ENCODE results near the gene BAG5.

BAG5 gene

GRCh38 chr14:103537175-103537990, 25.1 kb downstream of the BAG5 start:
- TF ChIP-seq, protein P1, sequence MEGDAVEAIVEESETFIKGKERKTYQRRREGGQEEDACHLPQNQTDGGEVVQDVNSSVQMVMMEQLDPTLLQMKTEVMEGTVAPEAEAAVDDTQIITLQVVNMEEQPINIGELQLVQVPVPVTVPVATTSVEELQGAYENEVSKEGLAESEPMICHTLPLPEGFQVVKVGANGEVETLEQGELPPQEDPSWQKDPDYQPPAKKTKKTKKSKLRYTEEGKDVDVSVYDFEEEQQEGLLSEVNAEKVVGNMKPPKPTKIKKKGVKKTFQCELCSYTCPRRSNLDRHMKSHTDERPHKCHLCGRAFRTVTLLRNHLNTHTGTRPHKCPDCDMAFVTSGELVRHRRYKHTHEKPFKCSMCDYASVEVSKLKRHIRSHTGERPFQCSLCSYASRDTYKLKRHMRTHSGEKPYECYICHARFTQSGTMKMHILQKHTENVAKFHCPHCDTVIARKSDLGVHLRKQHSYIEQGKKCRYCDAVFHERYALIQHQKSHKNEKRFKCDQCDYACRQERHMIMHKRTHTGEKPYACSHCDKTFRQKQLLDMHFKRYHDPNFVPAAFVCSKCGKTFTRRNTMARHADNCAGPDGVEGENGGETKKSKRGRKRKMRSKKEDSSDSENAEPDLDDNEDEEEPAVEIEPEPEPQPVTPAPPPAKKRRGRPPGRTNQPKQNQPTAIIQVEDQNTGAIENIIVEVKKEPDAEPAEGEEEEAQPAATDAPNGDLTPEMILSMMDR (conservative IDR thresholded peaks at IDR 0.05; ENCODE audit: low read depth, low read length) = no peak
- H3K4me3 ChIP-seq (ENCODE audit: low read depth, low read length) = no peak overlapping the region
- DNase-seq (ENCODE audit: low read depth) = no peak

DNA sequence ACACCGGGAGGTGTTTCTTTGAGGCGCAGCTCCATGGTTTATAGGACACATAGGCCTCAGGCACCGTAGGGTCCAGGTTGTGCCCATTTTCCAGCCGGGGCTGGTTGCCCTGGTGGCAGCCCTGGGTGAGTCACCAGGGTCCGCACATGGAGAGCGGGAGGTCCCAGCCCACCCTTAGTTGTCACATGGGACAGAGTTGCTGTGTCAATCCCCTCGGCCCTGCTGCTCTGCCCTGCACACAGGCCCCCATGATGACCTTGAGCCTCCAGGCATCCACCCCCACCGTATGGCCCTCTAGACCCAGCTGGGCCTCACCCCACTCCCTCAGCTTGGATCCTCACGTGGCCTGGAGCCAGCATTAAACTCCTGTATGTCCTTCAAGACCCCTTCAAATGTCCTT, 25.8 kb downstream of the BAG5 start:
- no peak for DNase-seq (ENCODE audit: low read depth)
- TF ChIP-seq, protein P1 (conservative IDR thresholded peaks at IDR 0.05; ENCODE audit: low read depth, low read length) = no peak
- no peak overlapping the region for H3K4me3 ChIP-seq (ENCODE audit: low read depth, low read length)

DNA sequence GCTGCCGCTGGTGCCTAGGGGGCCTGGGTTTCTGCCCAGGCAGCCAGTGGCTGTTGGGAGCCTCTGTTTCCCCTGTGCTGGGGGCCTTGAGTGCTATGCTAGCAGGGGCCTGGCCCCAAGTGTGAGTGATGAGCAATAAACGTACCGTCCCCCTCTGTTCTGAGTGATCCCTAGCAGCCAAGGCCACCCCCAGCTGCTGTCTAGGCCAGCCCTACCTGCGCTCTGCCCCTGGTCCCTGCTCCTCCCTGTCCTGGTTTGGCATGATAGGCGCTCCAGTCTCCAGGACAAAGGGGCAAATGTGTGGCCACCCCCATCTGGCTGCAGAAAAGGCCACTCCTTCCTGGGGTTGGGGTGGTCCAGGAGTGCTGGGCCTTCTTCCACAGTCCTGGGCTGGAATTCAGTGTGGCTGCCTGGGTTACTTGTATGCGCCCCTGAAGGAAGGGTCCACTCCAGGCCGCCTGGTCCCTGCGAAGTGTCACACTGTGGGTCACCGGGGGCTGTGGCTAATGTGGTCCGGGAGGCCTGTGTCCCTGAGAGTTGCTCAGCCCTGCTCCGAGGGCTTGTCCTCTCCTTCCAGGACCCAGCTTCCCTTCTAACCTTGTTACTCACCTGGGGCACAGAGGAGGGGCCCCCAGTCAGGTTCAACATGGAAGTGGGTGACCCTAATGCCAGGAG, 26.4 kb downstream of the BAG5 start:
- DNase-seq (ENCODE audit: low read depth) = no peak
- no peak overlapping the region for H3K4me3 ChIP-seq (ENCODE audit: low read depth, low read length)
- TF ChIP-seq, protein P1 (conservative IDR thresholded peaks at IDR 0.05; ENCODE audit: low read depth, low read length) = no peak

- no peak for DNase-seq (ENCODE audit: low read depth)
- no peak overlapping the region for H3K4me3 ChIP-seq (ENCODE audit: low read depth, low read length)
- TF ChIP-seq, protein P1 (conservative IDR thresholded peaks at IDR 0.05; ENCODE audit: low read depth, low read length) = no peak
Measured at GRCh38 chr14:103535081-103535890, 27.2 kb downstream of the BAG5 start.

- no peak overlapping the region for H3K4me3 ChIP-seq (ENCODE audit: low read depth, low read length)
- no peak for DNase-seq (ENCODE audit: low read depth)
- TF ChIP-seq, protein P1 (conservative IDR thresholded peaks at IDR 0.05; ENCODE audit: low read depth, low read length) = no peak
Measured at GRCh38 chr14:103534576-103535061, 27.8 kb downstream of the BAG5 start.

GRCh38 chr14:103533999-103534575, 28.4 kb downstream of the BAG5 start:
- DNase-seq (ENCODE audit: low read depth) = no peak
- TF ChIP-seq, protein P1 (conservative IDR thresholded peaks at IDR 0.05; ENCODE audit: low read depth, low read length) = no peak
- no peak overlapping the region for H3K4me3 ChIP-seq (ENCODE audit: low read depth, low read length)
